ENCODE results near the gene CROT. TPM values are rescaled to one million over a fixed set of nuclear protein-coding genes. Genes with fewer than 3 reads are reported as not detected.

The CROT gene
- total and polyA plus RNA-seq, 2 experiments from 2014 or later: 8.9 to 14.0 TPM

GRCh38 chr7:87331687-87332252 is 13.7 kb upstream of the CROT start:
- H3K27me3 ChIP-seq (ENCODE audit: insufficient read depth): no peaks in the 10 kb centered on the region
- Mint-ChIP-seq H3K27ac (no peak overlapping the region), H3K36me3 (ENCODE audit: low read depth) (peaks cover 67% of the 10 kb centered on the region), H3K27me3 (ENCODE audit: insufficient read depth, low read depth, poor library complexity) (peaks cover 2% of the 10 kb centered on the region), H3K4me1 (no peaks in the 10 kb centered on the region), H3K9me3 (peaks cover 68% of the 10 kb centered on the region), H3K4me3 (no peak overlapping the region)
- no peaks in the 10 kb centered on the region for H4K20me1 ChIP-seq (replicated peaks; ENCODE audit: insufficient read depth)
- no peak for DNase-seq (ENCODE audit: low spot score)
- no peak overlapping the region for H2AFZ ChIP-seq
- no peak overlapping the region for H3K4me2 ChIP-seq
- no peaks in the 10 kb centered on the region for H3K79me2 ChIP-seq (replicated peaks; ENCODE audit: insufficient read depth)
- TF ChIP-seq STAT1 (IDR thresholded peaks at IDR 0.05; ENCODE audit: unreplicated experiment) (no peak), NANOG (IDR thresholded peaks at IDR 0.05; ENCODE audit: borderline replicate concordance) (no peak), REST (IDR thresholded peaks at IDR 0.05; ENCODE audit: unreplicated experiment) (no peak), POLR2AphosphoS5 (IDR thresholded peaks at IDR 0.05; ENCODE audit: low read depth) (no peak), ZNF462 (CRISPR knock-in tag; IDR thresholded peaks at IDR 0.05) (no peak), CREB1 (CRISPR knock-in tag; IDR thresholded peaks at IDR 0.05; ENCODE audit: low read depth) (no peak)
- H3K27ac ChIP-seq (ENCODE audit: low read depth): no peak overlapping the region
- H3F3A ChIP-seq (replicated peaks; ENCODE audit: low read depth): no peaks in the 10 kb centered on the region
- 0 out of 2 replicates have a peak, but pooled peaks cover 5% of the 10 kb centered on the region for H3K9me2 ChIP-seq (ENCODE audit: insufficient read depth)
- no peak for ATAC-seq
- H3K4me1 ChIP-seq (ENCODE audit: insufficient read depth): no peaks in the 10 kb centered on the region
- no peak overlapping the region for H3K4me3 ChIP-seq
- H3K36me3 ChIP-seq (ENCODE audit: insufficient read depth): peaks cover 18% of the 10 kb centered on the region; the same call in 1 of the 2 replicates

Data from GM23338 (cell line).